HG03432 (cell line): ENCODE results near the gene CRELD2.
A peak's percentile ranks its signal among the peaks of the same experiment; 100 is the strongest.

Source experiments
- ATAC-seq: cut with Tn5 transposase; IDR thresholded peaks from one replicate; pipeline ENCODE4 v1.9.1; 2021; ENCODE audit warnings: mild to moderate bottlenecking, moderate library complexity; ENCODE audit not compliant: unreplicated experiment

Gene CRELD2

GRCh38 chr22:49966041-49966773, 47.8 kb downstream of the CRELD2 start:
- ATAC-seq = no peak

GRCh38 chr22:49966774-49967705, 48.6 kb downstream of the CRELD2 start:
- ATAC-seq = no peak

- no peak for ATAC-seq
These were observed 49.3 kb downstream of the CRELD2 start for GRCh38 chr22:49967706-49968208.

GRCh38 chr22:49968313-49968830, 49.9 kb downstream of the CRELD2 start:
- no peak for ATAC-seq

- no peak for ATAC-seq
These were observed 50.6 kb downstream of the CRELD2 start for GRCh38 chr22:49968831-49969661.

GRCh38 chr22:49969751-49970527, 51.5 kb downstream of the CRELD2 start:
- no peak for ATAC-seq

- peak; percentile 66 for ATAC-seq
These were observed 52.2 kb downstream of the CRELD2 start for GRCh38 chr22:49970528-49971231.

- peak; percentile 20 for ATAC-seq
These were observed 53.1 kb downstream of the CRELD2 start for GRCh38 chr22:49971232-49972162.

GRCh38 chr22:49972163-49973017, 54.0 kb downstream of the CRELD2 start:
- ATAC-seq = no peak

- no peak for ATAC-seq
These were observed 54.9 kb downstream of the CRELD2 start for GRCh38 chr22:49973018-49973961.

- ATAC-seq = no peak
These were observed 57.3 kb downstream of the CRELD2 start for GRCh38 chr22:49975543-49976389.

- no peak for ATAC-seq
These were observed 58.2 kb downstream of the CRELD2 start for GRCh38 chr22:49976439-49977175.
